Ovary (tissue), 9 donors: Measurements from ENCODE around the gene ERBB2. TPM values are rescaled to one million over a fixed set of nuclear protein-coding genes. Genes with fewer than 3 reads are reported as not detected.
"Not testable (repeated sequence)": the region's sequence is repeated elsewhere in the genome, so short reads cannot be mapped to it uniquely, and the experiment has no call there.

Experiments used
- DNase-seq, 5 donors: peaks; one replicate each; pipeline ENCODE4 v3.0.0-alpha.2; 2019 to 2020
- H3K27ac ChIP-seq, 2 donors: fragments of 200-600 bp; one replicate each; pipeline versions ENCODE4 v1.5.1 to v1.8.0; 2019 to 2022
- H3K27me3 ChIP-seq: fragments of 200-600 bp; one replicate; pipeline ENCODE4 v1.8.0; 2022
- H3K36me3 ChIP-seq: fragments of 200-600 bp; sonication (generic); one replicate; pipeline ENCODE4 v1.5.1; 2019
- H3K4me1 ChIP-seq: one replicate; pipeline ENCODE4 v1.8.1; 2013; ENCODE audit warnings: mild to moderate bottlenecking, moderate library complexity; ENCODE audit not compliant: insufficient read depth
- H3K4me3 ChIP-seq: fragments of 200-600 bp; sonication (generic); one replicate; pipeline ENCODE4 v1.5.1; 2017
- H3K9me3 ChIP-seq, 2 donors: fragments of 200-600 bp in 1 of 2; sonication (generic) in 1 of 2; one replicate each; pipeline versions ENCODE4 v1.5.1 to v1.8.1; 2013 to 2019; ENCODE audit warnings: mild to moderate bottlenecking in 1 of 2, moderate library complexity in 1 of 2
- EP300 ChIP-seq: sonication (generic); formaldehyde crosslinking; IDR thresholded peaks from one replicate; pipeline ENCODE4 v1.6.1; 2017; ENCODE audit warnings: antibody characterized with exemption
- POLR2A ChIP-seq: fragments of 450-650 bp; IDR thresholded peaks from one replicate; pipeline ENCODE4 v1.6.1; 2017; ENCODE audit warnings: antibody characterized with exemption, mild to moderate bottlenecking, moderate library complexity
- WGBS, 3 donors: extraction: QIAGEN DNeasy Blood & Tissue Kit in 1 of 3; methylation state at CpG; one replicate each; pipeline versions ENCODE4 v1.1.5 to v1.1.7; 2013 to 2017; 5-methylcytosine and 5-hydroxymethylcytosine counted together
- intact Hi-C, 4 donors: fragments of 100-400 bp; cut with DNase I; formaldehyde crosslinking; loops; one replicate each; pipeline versions ENCODE4 v1.11.0 to v1.15.1; 2022 to 2023
- polyA plus RNA-seq, 2 donors: library from polyadenylated mRNA; stranded (reverse); fragments of 200-250 nt in 1 of 2; fragments of 350-450 nt in 1 of 2; fragmentation: Illumina TruSeq in 1 of 2; extraction: RNeasy Lipid Tissue Mini Kit (QIAGEN cat#74804) in 1 of 2; gene quantifications; one replicate each; pipeline ENCODE4 v1.2.3, GENCODE V29; 2013 to 2014
- total RNA-seq, 7 donors: library from RNA; depleted of rRNA in 2 of 7; stranded (reverse); fragments of >200 nt in 2 of 7; fragmentation: NEBNext Ultra II Directional in 3 of 7; extraction: Animal tissue kit (Norgen Biotek cat#: 25700) in 3 of 7; gene quantifications; one replicate each; pipeline versions ENCODE4 v1.1.0 to v1.2.4, GENCODE V29; 2016 to 2023
- TF ChIP-seq, protein P1 (sequence below), 3 donors: fragments of 450-650 bp in 2 of 3; fragments of 200-600 bp in 1 of 3; IDR thresholded peaks; one replicate each; pipeline versions ENCODE4 v1.5.1 to v1.8.0; 2016 to 2022; ENCODE audit warnings: antibody characterized with exemption in 3 of 3, mild to moderate bottlenecking in 1 of 3
- donor health status: DM: no; HTN: no; CAD: no; lungs with moderate emphysema.
- donor health status: DM: no; HTN: no; CAD: no.
- donor health status: Bipolar disorder and iron deficiency.
- donor health status: DM: yes; HTN: yes; CAD: no.
- donor health status: DM: no; HTN: no; CAD: no.
- donor health status: DM: yes; HTN: yes; CAD: no.

Gene ERBB2
- total and polyA plus RNA-seq, 9 donors, result 20.1 to 66.3 (median 50.6) TPM

DNA sequence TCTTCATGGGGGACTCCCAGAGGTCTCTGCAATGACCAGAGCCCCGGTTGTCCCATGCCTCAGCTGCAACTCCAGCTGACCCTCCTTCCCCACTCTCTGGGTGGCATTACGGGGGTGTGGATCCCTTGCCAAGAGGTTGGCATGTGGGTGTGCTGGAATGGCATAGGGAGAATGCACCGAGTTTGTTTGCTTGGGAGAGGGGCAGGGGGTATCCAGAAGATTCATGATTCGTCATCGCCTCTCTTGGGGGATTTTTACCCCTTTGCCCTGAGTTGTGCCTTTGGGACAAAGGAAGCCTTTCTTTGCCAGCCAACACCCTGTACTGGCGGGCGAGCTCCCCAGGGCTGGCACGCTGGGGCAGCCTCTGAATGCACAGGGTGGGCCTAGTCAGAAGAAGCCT is 6.5 kb downstream of the ERBB2 start:
- Histone ChIP-seq H3K27me3 (no peaks in the 10 kb centered on the region), H3K4me3 (no peak overlapping the region), H3K27ac (no peak overlapping the region), H3K4me1 (peaks cover 6% of the 10 kb centered on the region), H3K36me3 (no peaks in the 10 kb centered on the region), H3K9me3 (no peaks in the 10 kb centered on the region)
- TF ChIP-seq, protein P1, sequence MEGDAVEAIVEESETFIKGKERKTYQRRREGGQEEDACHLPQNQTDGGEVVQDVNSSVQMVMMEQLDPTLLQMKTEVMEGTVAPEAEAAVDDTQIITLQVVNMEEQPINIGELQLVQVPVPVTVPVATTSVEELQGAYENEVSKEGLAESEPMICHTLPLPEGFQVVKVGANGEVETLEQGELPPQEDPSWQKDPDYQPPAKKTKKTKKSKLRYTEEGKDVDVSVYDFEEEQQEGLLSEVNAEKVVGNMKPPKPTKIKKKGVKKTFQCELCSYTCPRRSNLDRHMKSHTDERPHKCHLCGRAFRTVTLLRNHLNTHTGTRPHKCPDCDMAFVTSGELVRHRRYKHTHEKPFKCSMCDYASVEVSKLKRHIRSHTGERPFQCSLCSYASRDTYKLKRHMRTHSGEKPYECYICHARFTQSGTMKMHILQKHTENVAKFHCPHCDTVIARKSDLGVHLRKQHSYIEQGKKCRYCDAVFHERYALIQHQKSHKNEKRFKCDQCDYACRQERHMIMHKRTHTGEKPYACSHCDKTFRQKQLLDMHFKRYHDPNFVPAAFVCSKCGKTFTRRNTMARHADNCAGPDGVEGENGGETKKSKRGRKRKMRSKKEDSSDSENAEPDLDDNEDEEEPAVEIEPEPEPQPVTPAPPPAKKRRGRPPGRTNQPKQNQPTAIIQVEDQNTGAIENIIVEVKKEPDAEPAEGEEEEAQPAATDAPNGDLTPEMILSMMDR (IDR thresholded peaks at IDR 0.05), result no peak
- no peak for TF ChIP-seq EP300
- TF ChIP-seq POLR2A, result no peak
- intact Hi-C loops, result no loop called here
- WGBS, 3 donors, result 86 to 90% (median 87%) methylated on average over 8 of the region's 8 CpGs
- no peak for DNase-seq

- TF ChIP-seq, protein P1 (IDR thresholded peaks at IDR 0.05), result no peak
- TF ChIP-seq EP300 (no peak), POLR2A (no peak)
- WGBS, 3 donors, result 86 to 92% (median 88%) methylated on average over 7 of the region's 7 CpGs
- Histone ChIP-seq H3K4me1 (peaks cover 4% of the 10 kb centered on the region), H3K27ac (no peak overlapping the region), H3K4me3 (no peak overlapping the region), H3K36me3 (no peaks in the 10 kb centered on the region), H3K9me3 (no peaks in the 10 kb centered on the region), H3K27me3 (no peaks in the 10 kb centered on the region)
- no peak for DNase-seq
- intact Hi-C loops, result no loop called here
Measured at GRCh38 chr17:39706921-39707337, 7.1 kb downstream of the ERBB2 start.

DNA sequence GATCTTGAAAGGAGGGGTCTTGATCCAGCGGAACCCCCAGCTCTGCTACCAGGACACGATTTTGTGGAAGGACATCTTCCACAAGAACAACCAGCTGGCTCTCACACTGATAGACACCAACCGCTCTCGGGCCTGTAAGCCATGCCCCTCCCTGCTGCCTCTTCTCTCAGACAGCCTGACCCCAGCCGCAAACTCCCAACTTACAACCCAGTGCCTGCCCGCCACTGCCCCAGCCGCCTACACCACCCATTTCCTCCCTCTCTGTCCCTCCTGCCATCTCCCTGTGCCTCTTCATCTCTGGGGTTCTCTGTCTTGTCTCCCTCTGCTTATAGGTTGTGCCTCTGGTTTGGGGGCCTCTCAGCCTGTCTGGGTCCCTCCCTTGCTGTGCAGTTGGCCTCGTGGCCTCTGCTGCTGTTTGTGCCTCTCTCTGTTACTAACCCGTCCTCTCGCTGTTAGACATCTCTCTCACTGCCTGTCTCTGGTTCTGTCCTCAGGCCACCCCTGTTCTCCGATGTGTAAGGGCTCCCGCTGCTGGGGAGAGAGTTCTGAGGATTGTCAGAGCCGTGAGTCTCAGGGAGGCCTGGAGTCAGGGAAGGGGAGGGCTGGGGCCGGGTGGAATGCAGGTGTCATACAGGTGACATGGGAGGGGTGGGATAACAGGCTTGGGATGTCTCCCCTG is 9.6 kb downstream of the ERBB2 start:
- no peak overlapping the region for H3K27ac ChIP-seq
- no peaks in the 10 kb centered on the region for H3K36me3 ChIP-seq
- 83 to 87% (median 86%) methylated on average over 14 of the region's 14 CpGs for WGBS, 3 donors

GRCh38 chr17:39709998-39710964 is 10.4 kb downstream of the ERBB2 start:
- WGBS, 3 donors, result 87 to 92% (median 91%) methylated on average over 18 to 20 of the region's 20 CpGs
- Histone ChIP-seq H3K36me3 (no peaks in the 10 kb centered on the region), H3K9me3 (no peaks in the 10 kb centered on the region), H3K27me3 (no peaks in the 10 kb centered on the region), H3K4me1 (no peaks in the 10 kb centered on the region), H3K27ac (no peak overlapping the region), H3K4me3 (no peak overlapping the region)
- TF ChIP-seq POLR2A, result no peak
- TF ChIP-seq, protein P1 (IDR thresholded peaks at IDR 0.05), result no peak
- no peak for TF ChIP-seq EP300
- no peak for DNase-seq
- intact Hi-C loops, result no loop called here

More for the DNA sequence above, 9.6 kb downstream of the ERBB2 start:
- no peak for TF ChIP-seq POLR2A
- TF ChIP-seq EP300, result no peak
- TF ChIP-seq, protein P1 (IDR thresholded peaks at IDR 0.05), result no peak
- H3K27me3 ChIP-seq, result no peaks in the 10 kb centered on the region
- no peaks in the 10 kb centered on the region for H3K9me3 ChIP-seq
- intact Hi-C loops, result no loop called here
- no peak for DNase-seq
- H3K4me1 ChIP-seq, result peaks cover 4% of the 10 kb centered on the region
- H3K4me3 ChIP-seq, result no peak overlapping the region

DNA sequence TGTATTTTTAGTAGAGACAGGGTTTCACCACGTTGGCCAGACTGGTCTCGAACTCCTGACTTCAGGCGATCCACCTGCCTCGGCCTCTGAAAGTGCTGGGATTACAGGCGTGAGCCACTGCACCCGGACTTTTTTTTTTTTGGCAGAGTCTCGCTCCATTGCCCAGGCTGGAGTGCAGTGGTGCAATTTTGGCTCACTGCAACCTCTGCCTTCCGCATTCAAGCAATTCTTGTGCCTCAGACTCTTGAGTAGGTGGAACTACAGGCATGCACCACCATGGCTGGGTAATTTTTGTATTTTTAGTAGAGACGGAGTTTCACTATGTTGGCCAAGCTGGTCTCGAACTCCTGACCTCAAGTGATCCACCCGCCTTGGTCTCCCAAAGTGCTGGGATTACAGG is 11.2 kb downstream of the ERBB2 start:
- H3K4me1 ChIP-seq, H3K9me3 ChIP-seq, H3K27me3 ChIP-seq, H3K27ac ChIP-seq, H3K36me3 ChIP-seq, intact Hi-C loops, H3K4me3 ChIP-seq, DNase-seq: not testable (repeated sequence)
- 90 to 93% (median 90%) methylated on average over 11 of the region's 11 CpGs for WGBS, 3 donors
